Measurements from ENCODE around the gene CAPZB.

The CAPZB gene

DNA sequence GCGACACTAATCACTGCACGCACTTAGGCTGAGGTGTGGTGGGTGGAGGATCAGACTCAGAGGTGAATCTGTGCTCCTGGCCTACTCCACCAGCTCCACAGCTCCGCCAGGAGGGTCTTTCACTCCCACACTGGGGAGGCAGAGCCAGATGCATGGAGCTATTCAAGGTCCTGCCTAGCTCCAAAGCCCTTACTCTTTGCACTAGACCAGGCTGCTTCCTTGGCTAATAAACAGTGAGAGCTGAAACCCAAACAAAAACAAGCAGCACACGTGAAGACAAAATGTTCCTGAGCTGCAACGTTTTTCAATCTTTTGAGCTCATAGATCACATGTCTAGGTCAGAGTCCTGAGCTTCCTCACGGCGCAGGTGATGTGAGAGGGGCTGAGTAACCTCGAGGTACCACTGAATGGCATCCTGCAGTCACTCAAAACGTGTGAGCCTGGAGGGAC lies 19.2 kb downstream of the CAPZB start:
- Histone ChIP-seq H2AFZ (ENCODE audit: low read length) (no peak overlapping the region), H3K9me2 (ENCODE audit: low read depth, low read length) (no peaks in the 10 kb centered on the region), H3K27me3 (ENCODE audit: insufficient read depth, low read length) (no peaks in the 10 kb centered on the region), H3K9me3 (ENCODE audit: low read length) (no peaks in the 10 kb centered on the region), H3F3A (ENCODE audit: insufficient read depth, low read length) (no peaks in the 10 kb centered on the region), H3K4me3 (ENCODE audit: low read depth, low read length, poor library complexity, severe bottlenecking) (no peak overlapping the region), H4K20me1 (ENCODE audit: insufficient read depth, low read length) (0 out of 2 replicates have a peak, but pooled peaks cover 2% of the 10 kb centered on the region), H3K4me2 (ENCODE audit: low read length) (no peak overlapping the region), H3K27ac (ENCODE audit: low read depth, low read length, poor library complexity, severe bottlenecking) (no peak overlapping the region), H3K36me3 (ENCODE audit: insufficient read depth, low read length) (peaks cover 28% of the 10 kb centered on the region; the same call in 1 of the 2 replicates), H3K79me2 (ENCODE audit: insufficient read depth, low read length) (peaks cover 34% of the 10 kb centered on the region), H3K4me1 (ENCODE audit: insufficient read depth, low read length, severe bottlenecking) (peaks cover 41% of the 10 kb centered on the region), H3K9ac (ENCODE audit: low read length) (no peak overlapping the region)
- TF ChIP-seq EZH2 (IDR thresholded peaks at IDR 0.05; ENCODE audit: borderline replicate concordance, low read length): no peak
- TF ChIP-seq, protein P1, sequence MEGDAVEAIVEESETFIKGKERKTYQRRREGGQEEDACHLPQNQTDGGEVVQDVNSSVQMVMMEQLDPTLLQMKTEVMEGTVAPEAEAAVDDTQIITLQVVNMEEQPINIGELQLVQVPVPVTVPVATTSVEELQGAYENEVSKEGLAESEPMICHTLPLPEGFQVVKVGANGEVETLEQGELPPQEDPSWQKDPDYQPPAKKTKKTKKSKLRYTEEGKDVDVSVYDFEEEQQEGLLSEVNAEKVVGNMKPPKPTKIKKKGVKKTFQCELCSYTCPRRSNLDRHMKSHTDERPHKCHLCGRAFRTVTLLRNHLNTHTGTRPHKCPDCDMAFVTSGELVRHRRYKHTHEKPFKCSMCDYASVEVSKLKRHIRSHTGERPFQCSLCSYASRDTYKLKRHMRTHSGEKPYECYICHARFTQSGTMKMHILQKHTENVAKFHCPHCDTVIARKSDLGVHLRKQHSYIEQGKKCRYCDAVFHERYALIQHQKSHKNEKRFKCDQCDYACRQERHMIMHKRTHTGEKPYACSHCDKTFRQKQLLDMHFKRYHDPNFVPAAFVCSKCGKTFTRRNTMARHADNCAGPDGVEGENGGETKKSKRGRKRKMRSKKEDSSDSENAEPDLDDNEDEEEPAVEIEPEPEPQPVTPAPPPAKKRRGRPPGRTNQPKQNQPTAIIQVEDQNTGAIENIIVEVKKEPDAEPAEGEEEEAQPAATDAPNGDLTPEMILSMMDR (IDR thresholded peaks at IDR 0.05; ENCODE audit: low read length): no peak

DNA sequence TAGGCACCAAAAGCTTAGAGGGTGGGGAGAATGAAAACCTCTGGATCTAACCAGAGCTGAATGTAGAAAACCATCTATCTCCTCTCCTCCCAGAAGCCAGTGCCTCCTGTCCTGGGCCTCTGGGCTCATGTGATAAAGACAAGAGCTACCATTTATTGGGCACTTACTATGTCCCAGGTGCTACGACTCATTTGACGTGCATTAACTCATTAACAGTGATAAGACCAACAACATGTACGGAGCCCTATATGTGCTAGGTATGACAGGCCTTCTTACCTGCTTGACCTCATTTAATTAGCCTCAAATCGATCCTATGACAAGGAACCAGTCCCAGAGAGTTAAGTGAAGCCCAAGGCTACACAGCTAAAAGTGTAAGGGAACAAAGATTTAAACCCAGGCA lies 19.7 kb downstream of the CAPZB start:
- peaks cover 28% of the 10 kb centered on the region; the same call in 1 of the 2 replicates for H3K36me3 ChIP-seq (ENCODE audit: insufficient read depth, low read length)
- no peak overlapping the region for H2AFZ ChIP-seq (ENCODE audit: low read length)
- H3K4me3 ChIP-seq (ENCODE audit: low read depth, low read length, poor library complexity, severe bottlenecking): no peak overlapping the region
- no peaks in the 10 kb centered on the region for H3F3A ChIP-seq (ENCODE audit: insufficient read depth, low read length)
- H3K4me2 ChIP-seq (ENCODE audit: low read length): no peak overlapping the region
- no peaks in the 10 kb centered on the region for H3K27me3 ChIP-seq (ENCODE audit: insufficient read depth, low read length)
- H3K9me3 ChIP-seq (ENCODE audit: low read length): no peaks in the 10 kb centered on the region
- H3K4me1 ChIP-seq (ENCODE audit: insufficient read depth, low read length, severe bottlenecking): peaks cover 36% of the 10 kb centered on the region
- H3K9me2 ChIP-seq (ENCODE audit: low read depth, low read length): no peaks in the 10 kb centered on the region
- peaks cover 30% of the 10 kb centered on the region for H3K79me2 ChIP-seq (ENCODE audit: insufficient read depth, low read length)
- TF ChIP-seq, protein P1 (IDR thresholded peaks at IDR 0.05; ENCODE audit: low read length): no peak
- TF ChIP-seq EZH2 (IDR thresholded peaks at IDR 0.05; ENCODE audit: borderline replicate concordance, low read length): no peak
- H3K9ac ChIP-seq (ENCODE audit: low read length): no peak overlapping the region
- H3K27ac ChIP-seq (ENCODE audit: low read depth, low read length, poor library complexity, severe bottlenecking): no peak overlapping the region
- H4K20me1 ChIP-seq (ENCODE audit: insufficient read depth, low read length): 0 out of 2 replicates have a peak, but pooled peaks cover 2% of the 10 kb centered on the region

DNA sequence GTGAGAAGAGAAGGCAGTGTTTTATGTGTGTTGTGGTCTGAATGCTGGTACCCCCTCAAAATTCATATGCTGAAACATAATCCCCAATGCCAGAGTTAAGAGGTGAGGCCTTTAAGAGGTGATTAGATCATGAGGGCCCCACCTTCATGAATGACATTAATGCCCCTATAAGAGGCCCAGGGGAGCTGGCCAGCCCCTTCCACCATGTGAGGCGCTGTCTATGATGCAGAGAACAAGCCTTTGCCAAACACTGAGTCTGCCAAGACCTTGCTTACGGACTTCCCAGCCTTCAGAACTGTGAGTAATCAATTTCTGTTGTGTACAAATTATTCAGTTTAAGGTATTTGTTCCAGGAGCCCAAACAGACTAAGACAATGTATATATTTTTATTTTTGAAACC lies 20.2 kb downstream of the CAPZB start:
- H4K20me1 ChIP-seq (ENCODE audit: insufficient read depth, low read length): 0 out of 2 replicates have a peak, but pooled peaks cover 2% of the 10 kb centered on the region
- H3K4me1 ChIP-seq (ENCODE audit: insufficient read depth, low read length, severe bottlenecking): peaks cover 31% of the 10 kb centered on the region
- H3F3A ChIP-seq (ENCODE audit: insufficient read depth, low read length): no peaks in the 10 kb centered on the region
- H3K27ac ChIP-seq (ENCODE audit: low read depth, low read length, poor library complexity, severe bottlenecking): no peak overlapping the region
- no peaks in the 10 kb centered on the region for H3K27me3 ChIP-seq (ENCODE audit: insufficient read depth, low read length)
- H3K4me2 ChIP-seq (ENCODE audit: low read length): no peak overlapping the region
- H3K9ac ChIP-seq (ENCODE audit: low read length): no peak overlapping the region
- TF ChIP-seq, protein P1 (IDR thresholded peaks at IDR 0.05; ENCODE audit: low read length): no peak
- no peak for TF ChIP-seq EZH2 (IDR thresholded peaks at IDR 0.05; ENCODE audit: borderline replicate concordance, low read length)
- peaks cover 30% of the 10 kb centered on the region for H3K79me2 ChIP-seq (ENCODE audit: insufficient read depth, low read length)
- no peak overlapping the region for H3K4me3 ChIP-seq (ENCODE audit: low read depth, low read length, poor library complexity, severe bottlenecking)
- H3K9me3 ChIP-seq (ENCODE audit: low read length): no peaks in the 10 kb centered on the region
- H2AFZ ChIP-seq (ENCODE audit: low read length): no peak overlapping the region
- H3K36me3 ChIP-seq (ENCODE audit: insufficient read depth, low read length): peaks cover 22% of the 10 kb centered on the region; the same call in 1 of the 2 replicates
- H3K9me2 ChIP-seq (ENCODE audit: low read depth, low read length): no peaks in the 10 kb centered on the region

Measured in OCI-LY1 (cell line).